ENCODE results near the gene MYO9B.

DNA sequence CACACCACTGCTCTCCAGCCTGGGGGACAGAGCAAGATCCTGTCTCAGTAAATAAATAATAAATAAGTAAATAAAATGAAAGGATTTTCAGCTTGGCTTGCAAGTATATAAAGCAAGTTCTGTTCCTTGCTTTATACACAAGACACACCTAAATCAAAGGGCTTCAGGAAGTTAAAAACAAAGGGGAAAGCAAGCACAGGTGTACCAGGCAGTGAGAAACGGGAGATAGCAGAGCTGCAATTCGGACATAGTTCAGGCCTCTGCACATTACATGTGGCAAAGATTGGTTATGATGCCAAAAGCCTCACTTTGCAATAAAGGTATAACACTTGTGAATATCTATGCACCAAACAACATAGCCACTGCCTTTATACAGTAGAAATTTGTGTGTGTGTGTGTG lies 47.5 kb downstream of the MYO9B start:
- TF ChIP-seq EP300 (IDR thresholded peaks at IDR 0.05; ENCODE audit: low read depth) (no peak), POLR2A (IDR thresholded peaks at IDR 0.05) (no peak), POLR2AphosphoS5 (IDR thresholded peaks at IDR 0.05) (no peak)
- TF ChIP-seq, protein P1, sequence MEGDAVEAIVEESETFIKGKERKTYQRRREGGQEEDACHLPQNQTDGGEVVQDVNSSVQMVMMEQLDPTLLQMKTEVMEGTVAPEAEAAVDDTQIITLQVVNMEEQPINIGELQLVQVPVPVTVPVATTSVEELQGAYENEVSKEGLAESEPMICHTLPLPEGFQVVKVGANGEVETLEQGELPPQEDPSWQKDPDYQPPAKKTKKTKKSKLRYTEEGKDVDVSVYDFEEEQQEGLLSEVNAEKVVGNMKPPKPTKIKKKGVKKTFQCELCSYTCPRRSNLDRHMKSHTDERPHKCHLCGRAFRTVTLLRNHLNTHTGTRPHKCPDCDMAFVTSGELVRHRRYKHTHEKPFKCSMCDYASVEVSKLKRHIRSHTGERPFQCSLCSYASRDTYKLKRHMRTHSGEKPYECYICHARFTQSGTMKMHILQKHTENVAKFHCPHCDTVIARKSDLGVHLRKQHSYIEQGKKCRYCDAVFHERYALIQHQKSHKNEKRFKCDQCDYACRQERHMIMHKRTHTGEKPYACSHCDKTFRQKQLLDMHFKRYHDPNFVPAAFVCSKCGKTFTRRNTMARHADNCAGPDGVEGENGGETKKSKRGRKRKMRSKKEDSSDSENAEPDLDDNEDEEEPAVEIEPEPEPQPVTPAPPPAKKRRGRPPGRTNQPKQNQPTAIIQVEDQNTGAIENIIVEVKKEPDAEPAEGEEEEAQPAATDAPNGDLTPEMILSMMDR (IDR thresholded peaks at IDR 0.05) = no peak
